Trophoblast cell (in vitro differentiated cells and primary cell): Measurements from ENCODE around the gene BMPER.

Experiments
- DNase-seq, 2 donors: peaks; one replicate each; pipeline ENCODE4 v3.0.0-alpha.2; 2016
- H2AFZ ChIP-seq: 2 replicates; pipeline ENCODE4 v1.6.1; 2013; ENCODE audit warnings: low read length, moderate library complexity, mild to moderate bottlenecking; ENCODE audit not compliant: insufficient read depth, poor library complexity
- H2AK5ac ChIP-seq: 2 replicates; pipeline ENCODE4 v1.6.1; 2013; ENCODE audit warnings: mild to moderate bottlenecking, low read length
- H2BK120ac ChIP-seq: 2 replicates; pipeline ENCODE4 v1.6.1; 2013; ENCODE audit warnings: low read length, mild to moderate bottlenecking, moderate library complexity; ENCODE audit not compliant: insufficient read depth, poor library complexity
- H2BK12ac ChIP-seq: 2 replicates; pipeline ENCODE4 v1.6.1; 2013; ENCODE audit warnings: mild to moderate bottlenecking, low read length, moderate library complexity
- H2BK5ac ChIP-seq: 2 replicates; pipeline ENCODE4 v1.6.1; 2013; ENCODE audit warnings: low read length, low read depth, moderate library complexity, mild to moderate bottlenecking; ENCODE audit not compliant: poor library complexity
- H3K14ac ChIP-seq: 2 replicates; pipeline ENCODE4 v1.6.1; 2013; ENCODE audit warnings: mild to moderate bottlenecking, low read length
- H3K18ac ChIP-seq: 2 replicates; pipeline ENCODE4 v1.6.1; 2013; ENCODE audit warnings: mild to moderate bottlenecking, low read length
- H3K23ac ChIP-seq: 2 replicates; pipeline ENCODE4 v1.6.1; 2013; ENCODE audit warnings: low read length
- H3K27ac ChIP-seq: 2 replicates; pipeline ENCODE4 v1.5.1; 2013; ENCODE audit warnings: low read depth, mild to moderate bottlenecking, inconsistent platforms, low read length, moderate library complexity
- H3K27me3 ChIP-seq: 2 replicates; pipeline ENCODE4 v1.6.1; 2013; ENCODE audit warnings: inconsistent platforms, mild to moderate bottlenecking, low read length, moderate library complexity; ENCODE audit not compliant: insufficient read depth
- H3K36me3 ChIP-seq, 2 experiments: 1 replicate in 1 of 2; 2 replicates in 1 of 2; pipeline ENCODE4 v1.6.1; 2013; ENCODE audit warnings: low read length in 2 of 2, mild to moderate bottlenecking in 2 of 2, moderate library complexity in 1 of 2; ENCODE audit not compliant: insufficient read depth in 2 of 2, control insufficient read depth in 1 of 2
- H3K4ac ChIP-seq: 2 replicates; pipeline ENCODE4 v1.6.1; 2013; ENCODE audit warnings: low read depth, mild to moderate bottlenecking, low read length, moderate library complexity
- H3K4me1 ChIP-seq, 2 experiments: 1 replicate in 1 of 2; 2 replicates in 1 of 2; pipeline ENCODE4 v1.6.1; 2013; ENCODE audit warnings: low read length in 2 of 2, mild to moderate bottlenecking in 2 of 2, moderate library complexity in 1 of 2; ENCODE audit not compliant: insufficient read depth in 2 of 2, control insufficient read depth in 1 of 2
- H3K4me2 ChIP-seq: 2 replicates; pipeline ENCODE4 v1.6.1; 2013; ENCODE audit warnings: inconsistent platforms, mild to moderate bottlenecking, low read length, moderate library complexity
- H3K4me3 ChIP-seq: 2 replicates; pipeline ENCODE4 v1.5.1; 2013; ENCODE audit warnings: mild to moderate bottlenecking, low read depth, low read length, inconsistent platforms
- H3K79me1 ChIP-seq: one replicate; pipeline ENCODE4 v1.6.1; 2013; ENCODE audit warnings: low read length
- H3K79me2 ChIP-seq: 2 replicates; pipeline ENCODE4 v1.6.1; 2013; ENCODE audit warnings: low read length, mild to moderate bottlenecking; ENCODE audit not compliant: control insufficient read depth, insufficient read depth, poor library complexity
- H3K9ac ChIP-seq: 2 replicates; pipeline ENCODE4 v1.6.1; 2013; ENCODE audit warnings: mild to moderate bottlenecking, low read length
- H3K9me3 ChIP-seq: 2 replicates; pipeline ENCODE4 v1.6.1; 2013; ENCODE audit warnings: low read depth, mild to moderate bottlenecking, control low read depth, inconsistent platforms, low read length; ENCODE audit not compliant: insufficient read depth
- H4K12ac ChIP-seq: 2 replicates; pipeline ENCODE4 v1.6.1; 2013; ENCODE audit warnings: low read depth, mild to moderate bottlenecking, low read length, moderate library complexity
- H4K8ac ChIP-seq: 2 replicates; pipeline ENCODE4 v1.6.1; 2013; ENCODE audit warnings: low read depth, mild to moderate bottlenecking, low read length, moderate library complexity
- H4K91ac ChIP-seq: one replicate; pipeline ENCODE4 v1.6.1; 2013; ENCODE audit warnings: low read depth, mild to moderate bottlenecking, low read length, moderate library complexity
- WGBS: extraction: QIAGEN DNeasy Blood & Tissue Kit; methylation state at CpG from one replicate; pipeline ENCODE4 v1.1.7; 2013; ENCODE audit warnings: missing lambda C conversion rate; ENCODE audit not compliant: insufficient read length, insufficient coverage; ENCODE audit errors: extremely low coverage; 5-methylcytosine and 5-hydroxymethylcytosine counted together

Gene BMPER

GRCh38 chr7:34162677-34163076 lies 257.3 kb downstream of the BMPER start:
- Histone ChIP-seq H3K4me3 (no peak overlapping the region), H3K18ac (no peak overlapping the region), H3K23ac (no peak overlapping the region), H3K27ac (no peak overlapping the region), H3K9me3 (no peaks in the 10 kb centered on the region), H3K27me3 (no peaks in the 10 kb centered on the region), H2AFZ (no peak overlapping the region), H3K14ac (no peak overlapping the region), H4K12ac (no peak overlapping the region), H2AK5ac (no peak overlapping the region), H3K79me2 (no peaks in the 10 kb centered on the region), H4K91ac (no peak overlapping the region), H2BK5ac (no peak overlapping the region), H3K4me2 (no peak overlapping the region), H3K79me1 (no peaks in the 10 kb centered on the region), H3K4ac (no peak overlapping the region), H3K36me3 (no peaks in the 10 kb centered on the region), H2BK120ac (no peak overlapping the region), H4K8ac (no peak overlapping the region), H3K9ac (no peak overlapping the region), H3K4me1 (no peaks in the 10 kb centered on the region), H2BK12ac (no peak overlapping the region)
- no CpG with 5 or more reads among the region's 3 CpGs for WGBS
- no peak for DNase-seq

DNA sequence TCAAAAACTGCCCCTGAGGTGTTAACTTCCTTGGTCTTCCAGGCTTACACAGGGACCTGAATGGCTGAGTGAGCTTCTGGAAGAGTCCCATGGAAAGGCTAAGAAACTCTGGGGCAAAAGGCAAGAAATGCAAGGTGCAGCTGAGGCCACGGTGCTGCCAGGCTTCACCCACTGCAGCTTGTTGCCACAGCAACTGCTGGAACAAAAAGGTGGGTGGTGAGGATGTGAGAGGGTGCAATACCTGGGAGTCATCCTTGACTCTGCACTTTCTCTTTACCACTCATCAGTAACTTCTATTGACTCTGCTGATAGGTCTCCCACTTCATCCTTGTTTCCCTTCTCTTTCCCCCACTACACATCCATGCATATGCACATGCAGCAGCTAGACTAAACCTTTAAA lies 258.6 kb downstream of the BMPER start:
- Histone ChIP-seq H3K79me1 (no peaks in the 10 kb centered on the region), H4K91ac (no peak overlapping the region), H2AK5ac (no peak overlapping the region), H3K14ac (no peak overlapping the region), H2AFZ (no peak overlapping the region), H3K9me3 (no peaks in the 10 kb centered on the region), H3K79me2 (no peaks in the 10 kb centered on the region), H3K9ac (no peak overlapping the region), H3K23ac (peak overlapping the region; percentile 10), H3K4ac (no peak overlapping the region), H4K8ac (no peak overlapping the region), H2BK12ac (no peak overlapping the region), H2BK5ac (no peak overlapping the region), H3K27ac (no peak overlapping the region), H4K12ac (no peak overlapping the region), H3K4me1 (no peaks in the 10 kb centered on the region), H3K18ac (no peak overlapping the region), H3K4me2 (no peak overlapping the region), H3K4me3 (no peak overlapping the region), H2BK120ac (no peak overlapping the region), H3K27me3 (no peaks in the 10 kb centered on the region), H3K36me3 (no peaks in the 10 kb centered on the region)
- no peak for DNase-seq
- no CpG with 5 or more reads among the region's 1 CpG for WGBS

DNA sequence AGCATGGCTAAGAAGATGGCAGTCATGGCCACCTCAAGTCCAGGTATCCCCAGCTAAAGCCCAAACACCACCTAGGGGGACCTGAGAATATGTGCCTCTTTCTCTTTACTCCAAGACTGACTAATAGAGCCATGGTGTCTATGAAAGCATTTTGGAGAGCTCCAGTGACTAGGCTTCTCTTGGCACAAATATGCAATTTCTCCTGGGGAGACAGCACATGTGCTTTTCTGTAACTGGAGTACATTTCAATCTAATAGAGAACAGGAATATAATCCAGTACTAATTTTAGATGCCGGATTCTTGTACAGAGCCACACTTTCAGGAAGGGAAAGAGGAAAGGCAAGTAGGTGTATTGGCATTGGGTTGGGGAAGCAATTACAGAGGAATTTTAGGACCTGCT lies 260.1 kb downstream of the BMPER start:
- H3K4me3 ChIP-seq, result no peak overlapping the region
- H3K27me3 ChIP-seq, result no peaks in the 10 kb centered on the region
- no peak for DNase-seq
- H2BK12ac ChIP-seq, result no peak overlapping the region
- no peaks in the 10 kb centered on the region for H3K4me1 ChIP-seq
- H4K8ac ChIP-seq, result no peak overlapping the region
- no peaks in the 10 kb centered on the region for H3K9me3 ChIP-seq
- H3K4ac ChIP-seq, result no peak overlapping the region
- no peak overlapping the region for H3K14ac ChIP-seq
- H3K18ac ChIP-seq, result no peak overlapping the region
- H3K79me1 ChIP-seq, result no peaks in the 10 kb centered on the region
- no peak overlapping the region for H2AFZ ChIP-seq
- WGBS, result no CpG with 5 or more reads among the region's 1 CpG
- H4K91ac ChIP-seq, result no peak overlapping the region
- H2AK5ac ChIP-seq, result no peak overlapping the region
- H3K4me2 ChIP-seq, result no peak overlapping the region
- H4K12ac ChIP-seq, result no peak overlapping the region
- H2BK5ac ChIP-seq, result no peak overlapping the region
- no peak overlapping the region for H3K27ac ChIP-seq
- no peak overlapping the region for H3K23ac ChIP-seq
- H3K79me2 ChIP-seq, result no peaks in the 10 kb centered on the region
- H3K9ac ChIP-seq, result no peak overlapping the region
- no peak overlapping the region for H2BK120ac ChIP-seq
- H3K36me3 ChIP-seq, result no peaks in the 10 kb centered on the region

GRCh38 chr7:34165927-34166550 lies 260.7 kb downstream of the BMPER start:
- Histone ChIP-seq H3K36me3 (no peaks in the 10 kb centered on the region), H2BK12ac (no peak overlapping the region), H3K9me3 (no peaks in the 10 kb centered on the region), H2AFZ (no peak overlapping the region), H3K18ac (no peak overlapping the region), H3K79me1 (no peaks in the 10 kb centered on the region), H4K91ac (no peak overlapping the region), H2BK5ac (no peak overlapping the region), H3K79me2 (no peaks in the 10 kb centered on the region), H2AK5ac (no peak overlapping the region), H3K9ac (no peak overlapping the region), H3K4ac (no peak overlapping the region), H2BK120ac (no peak overlapping the region), H4K8ac (no peak overlapping the region), H3K27ac (no peak overlapping the region), H3K27me3 (no peaks in the 10 kb centered on the region), H3K14ac (no peak overlapping the region), H3K4me3 (no peak overlapping the region), H3K4me2 (no peak overlapping the region), H3K23ac (no peak overlapping the region), H4K12ac (no peak overlapping the region), H3K4me1 (no peaks in the 10 kb centered on the region)
- peak; percentile 35 to 86 for DNase-seq
- WGBS, result no CpG with 5 or more reads among the region's 3 CpGs
